Gastrocnemius medialis (tissue), 4 donors: ENCODE data around the gene FLNB.

Source experiments
- POLR2A ChIP-seq, 2 donors: fragments of 450-650 bp; IDR thresholded peaks; one replicate each; pipeline ENCODE4 v1.6.1; 2017; ENCODE audit warnings: antibody characterized with exemption in 2 of 2, mild to moderate bottlenecking in 2 of 2, moderate library complexity in 2 of 2
- TF ChIP-seq, protein P1 (sequence below), 5 experiments: fragments of 450-650 bp in 3 of 5; fragments of 200-600 bp in 2 of 5; sonication (generic) in 2 of 5; IDR thresholded peaks in 4 of 5; conservative IDR thresholded peaks in 1 of 5; 1 replicate in 4 of 5; 2 replicates in 1 of 5; pipeline ENCODE4 v1.5.1; 2016 to 2019; ENCODE audit warnings: antibody characterized with exemption in 5 of 5, mild to moderate bottlenecking in 3 of 5, moderate library complexity in 3 of 5

DNA sequence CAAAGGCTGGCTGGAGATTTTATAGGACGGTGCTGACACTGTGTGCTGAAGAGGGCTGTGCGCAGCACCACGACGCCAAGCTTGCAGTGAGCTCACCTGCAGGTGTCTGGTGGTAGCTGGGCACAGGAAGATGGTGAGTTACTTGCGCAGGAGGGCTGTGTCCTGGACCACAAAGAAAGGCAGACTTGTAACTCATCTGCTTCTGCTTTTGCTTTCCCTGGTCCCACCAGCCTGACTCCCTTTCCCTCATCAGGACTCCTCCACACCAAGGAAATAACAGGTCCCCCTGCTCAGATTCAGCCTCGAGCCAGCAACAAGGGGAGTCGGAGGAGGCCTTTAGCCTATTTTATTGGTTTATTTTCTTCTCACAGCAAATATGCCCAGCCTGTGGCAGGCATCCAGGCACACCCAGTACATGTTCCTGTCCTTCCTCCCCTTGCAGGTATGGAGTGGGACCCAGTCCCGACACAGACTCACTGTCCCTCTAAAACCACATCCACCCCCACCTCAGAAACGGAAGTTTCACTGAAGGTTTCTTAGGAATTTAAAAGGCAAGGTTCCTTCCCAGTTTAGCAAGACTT, 35.6 kb upstream of the FLNB start:
- TF ChIP-seq, protein P1, sequence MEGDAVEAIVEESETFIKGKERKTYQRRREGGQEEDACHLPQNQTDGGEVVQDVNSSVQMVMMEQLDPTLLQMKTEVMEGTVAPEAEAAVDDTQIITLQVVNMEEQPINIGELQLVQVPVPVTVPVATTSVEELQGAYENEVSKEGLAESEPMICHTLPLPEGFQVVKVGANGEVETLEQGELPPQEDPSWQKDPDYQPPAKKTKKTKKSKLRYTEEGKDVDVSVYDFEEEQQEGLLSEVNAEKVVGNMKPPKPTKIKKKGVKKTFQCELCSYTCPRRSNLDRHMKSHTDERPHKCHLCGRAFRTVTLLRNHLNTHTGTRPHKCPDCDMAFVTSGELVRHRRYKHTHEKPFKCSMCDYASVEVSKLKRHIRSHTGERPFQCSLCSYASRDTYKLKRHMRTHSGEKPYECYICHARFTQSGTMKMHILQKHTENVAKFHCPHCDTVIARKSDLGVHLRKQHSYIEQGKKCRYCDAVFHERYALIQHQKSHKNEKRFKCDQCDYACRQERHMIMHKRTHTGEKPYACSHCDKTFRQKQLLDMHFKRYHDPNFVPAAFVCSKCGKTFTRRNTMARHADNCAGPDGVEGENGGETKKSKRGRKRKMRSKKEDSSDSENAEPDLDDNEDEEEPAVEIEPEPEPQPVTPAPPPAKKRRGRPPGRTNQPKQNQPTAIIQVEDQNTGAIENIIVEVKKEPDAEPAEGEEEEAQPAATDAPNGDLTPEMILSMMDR (IDR thresholded peaks at IDR 0.05 in 4 of 5, conservative IDR thresholded peaks at IDR 0.05 in 1 of 5), result no peak
- TF ChIP-seq POLR2A (IDR thresholded peaks at IDR 0.05), result no peak
